CD4-positive, alpha-beta T cell treated with Interferon alpha-2 for 1 hour (primary cell): Measurements from ENCODE around the gene SCN5A.

ENCODE experiments used
- DNase-seq, 2 donors: peaks; one replicate each; pipeline ENCODE4 v3.0.0-alpha.2; 2020 to 2022

SCN5A gene

GRCh38 chr3:38555149-38555840 lies 94.2 kb downstream of the SCN5A start:
- no peak for DNase-seq

DNA sequence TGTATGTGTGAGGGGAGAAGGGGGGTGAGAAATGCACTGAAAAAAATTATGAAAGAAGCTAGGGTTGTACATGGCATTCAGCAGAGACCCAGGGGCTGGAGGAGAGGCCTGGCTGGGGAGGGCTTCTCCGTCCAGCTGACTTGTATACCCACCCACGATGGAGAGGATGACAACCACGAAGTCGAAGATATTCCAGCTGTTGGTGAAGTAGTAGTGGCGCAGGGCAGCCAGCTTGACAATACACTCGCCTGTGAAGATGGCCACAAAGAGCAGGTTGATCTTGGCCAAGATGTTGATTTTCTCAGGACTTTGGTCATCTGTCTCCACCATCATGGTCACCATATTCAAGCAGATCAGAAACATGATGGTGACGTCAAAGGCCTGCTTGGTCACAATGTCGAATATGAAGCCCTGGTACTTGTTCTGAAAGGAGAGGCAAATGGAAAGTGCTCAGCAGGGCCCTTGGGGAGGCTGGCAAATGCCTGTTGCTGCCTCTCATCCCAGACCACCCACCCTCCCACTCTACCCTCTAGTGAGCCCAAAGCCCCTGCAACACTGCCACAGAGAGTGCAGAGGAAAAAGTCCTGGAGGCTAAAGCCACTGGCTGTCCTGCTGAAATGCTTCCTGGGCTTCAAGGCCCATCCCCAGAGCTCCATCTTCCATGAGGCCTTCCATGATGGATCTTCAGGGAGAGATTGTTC lies 95.2 kb downstream of the SCN5A start:
- DNase-seq = no peak

- DNase-seq = no peak
Measured at GRCh38 chr3:38553071-38553470, 96.4 kb downstream of the SCN5A start.

DNA sequence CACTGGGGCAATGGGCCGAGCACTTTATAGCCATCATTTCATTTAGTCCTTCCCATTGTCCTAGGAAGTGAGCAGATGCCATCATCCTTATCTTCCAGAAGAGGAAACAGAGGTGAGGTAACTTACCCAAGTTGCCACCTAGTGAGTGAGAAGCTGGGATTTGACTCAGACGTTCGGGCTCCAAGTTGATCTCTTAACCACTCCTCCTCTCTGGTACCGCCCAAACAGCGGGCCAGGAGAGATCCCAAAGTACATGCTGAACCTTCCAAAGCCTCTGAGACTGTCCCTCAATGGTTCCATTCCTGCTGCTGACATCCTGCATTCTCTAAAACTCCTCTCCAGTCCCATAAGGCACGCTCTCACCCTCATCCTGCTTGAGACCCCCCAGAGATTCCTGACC lies 97.1 kb downstream of the SCN5A start:
- no peak for DNase-seq

DNA sequence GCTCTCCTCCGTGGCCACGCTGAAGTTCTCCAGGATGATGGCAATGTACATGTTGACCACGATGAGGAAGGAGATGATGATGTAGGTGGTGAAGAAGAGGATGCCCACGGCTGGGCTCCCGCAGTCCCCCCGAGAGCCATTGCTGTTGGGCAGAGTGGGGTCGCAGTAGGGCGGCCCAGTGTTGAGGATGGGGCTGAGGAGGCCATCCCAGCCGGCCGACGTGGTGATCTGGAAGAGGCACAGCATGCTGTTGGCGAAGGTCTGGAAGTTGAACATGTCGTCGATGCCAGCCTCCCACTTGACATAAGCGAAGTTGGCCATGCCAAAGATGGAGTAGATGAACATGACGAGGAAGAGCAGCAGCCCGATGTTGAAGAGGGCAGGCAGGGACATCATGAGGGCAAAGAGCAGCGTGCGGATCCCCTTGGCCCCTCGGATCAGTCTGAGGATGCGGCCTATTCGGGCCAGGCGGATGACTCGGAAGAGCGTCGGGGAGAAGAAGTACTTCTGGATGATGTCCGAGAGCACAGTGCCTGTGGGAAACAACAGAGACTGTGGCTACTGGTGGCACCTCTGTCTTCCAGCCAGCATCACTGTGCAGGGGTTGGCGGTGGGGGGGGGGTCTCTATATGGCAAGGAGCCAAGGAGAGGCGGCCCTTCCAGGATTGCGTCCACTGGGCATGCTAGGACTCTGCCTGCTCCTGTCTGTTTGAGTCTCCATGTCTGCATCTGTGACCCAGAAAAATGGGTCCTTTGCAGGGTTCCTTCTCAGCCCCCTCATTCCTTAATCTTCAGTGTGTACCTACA lies 98.3 kb downstream of the SCN5A start:
- DNase-seq = no peak

- no peak for DNase-seq
Measured at GRCh38 chr3:38549957-38550840, 99.3 kb downstream of the SCN5A start.

- DNase-seq = no peak
Measured at GRCh38 chr3:38549486-38549885, 100.0 kb downstream of the SCN5A start.

DNA sequence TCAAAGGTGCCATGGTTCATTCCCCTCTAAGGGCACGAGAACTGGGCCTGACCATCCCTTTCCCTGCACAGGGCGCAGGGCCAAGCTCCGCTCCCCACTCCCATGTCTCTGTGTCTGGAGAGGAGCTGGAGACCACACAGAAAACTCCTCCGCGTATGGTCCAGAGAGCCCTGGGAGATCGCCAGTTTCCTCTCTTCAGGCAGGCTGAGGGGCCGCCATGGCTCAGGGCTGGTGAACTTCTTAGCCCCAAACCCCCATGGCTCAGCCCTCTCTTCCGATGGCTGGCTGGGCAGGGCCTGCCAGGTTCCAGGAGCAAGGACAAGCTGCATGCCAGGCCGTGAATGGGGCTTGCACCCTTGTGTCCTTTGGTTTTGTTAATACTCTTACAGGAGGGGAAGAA lies 100.4 kb downstream of the SCN5A start:
- DNase-seq = no peak

DNA sequence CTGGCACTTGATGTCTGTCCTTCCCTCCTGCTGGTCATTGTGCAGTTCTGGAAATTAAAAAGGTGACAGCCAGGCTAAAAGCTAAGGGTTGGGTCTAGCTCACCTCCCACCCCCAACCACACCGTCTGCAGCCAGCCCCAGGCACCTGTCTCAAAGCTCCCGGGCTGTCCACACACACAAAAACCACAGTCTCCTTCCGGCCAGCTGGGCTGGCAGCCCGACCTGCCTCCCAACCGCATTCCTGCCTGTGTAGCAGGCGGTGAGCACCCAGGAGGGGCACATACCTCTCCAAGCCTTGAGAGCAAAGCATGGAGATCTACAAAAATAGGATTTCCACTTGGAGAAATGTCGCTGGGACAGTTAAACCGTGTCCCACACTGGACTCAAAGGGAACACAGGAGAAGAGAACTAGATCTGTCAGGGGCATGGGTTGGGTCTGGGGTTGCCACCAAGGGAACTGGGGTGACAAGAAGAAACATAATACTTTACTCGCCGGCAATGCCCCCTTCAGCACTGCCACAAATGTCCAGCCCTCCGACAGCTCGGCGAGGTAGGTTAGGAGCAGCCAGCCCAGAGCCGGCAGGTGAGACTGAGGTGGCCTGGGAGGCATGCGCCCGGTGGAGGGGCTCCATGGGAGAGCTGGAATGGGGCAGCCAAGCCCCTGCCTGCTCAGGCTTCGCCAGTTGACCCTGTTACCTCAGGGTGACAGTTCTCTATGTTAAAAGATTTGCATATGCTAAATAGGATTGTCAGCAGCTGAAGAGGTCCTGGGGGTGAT lies 101.1 kb downstream of the SCN5A start:
- DNase-seq = no peak

GRCh38 chr3:38545983-38546382 lies 103.5 kb downstream of the SCN5A start:
- DNase-seq = no peak

DNA sequence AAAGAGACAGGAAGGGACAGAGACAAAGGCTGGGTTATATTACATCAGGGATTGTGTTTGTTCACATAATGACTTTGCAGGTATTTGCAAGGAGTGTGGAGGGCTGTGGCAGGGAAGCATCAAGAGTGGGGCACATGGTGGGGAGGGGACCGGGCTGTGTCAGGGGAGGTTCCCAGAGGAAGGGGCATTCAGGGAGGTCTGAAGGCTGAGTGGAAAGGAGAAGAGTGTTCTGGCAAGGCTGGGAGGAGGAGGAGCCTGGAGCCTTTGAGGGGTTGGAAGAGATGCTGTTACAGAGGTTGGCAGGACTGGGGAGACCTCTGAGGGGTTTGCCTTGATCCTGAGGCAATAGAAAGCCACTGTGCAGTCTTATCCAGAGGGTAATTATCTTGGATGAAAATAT lies 103.9 kb downstream of the SCN5A start:
- no peak for DNase-seq

DNA sequence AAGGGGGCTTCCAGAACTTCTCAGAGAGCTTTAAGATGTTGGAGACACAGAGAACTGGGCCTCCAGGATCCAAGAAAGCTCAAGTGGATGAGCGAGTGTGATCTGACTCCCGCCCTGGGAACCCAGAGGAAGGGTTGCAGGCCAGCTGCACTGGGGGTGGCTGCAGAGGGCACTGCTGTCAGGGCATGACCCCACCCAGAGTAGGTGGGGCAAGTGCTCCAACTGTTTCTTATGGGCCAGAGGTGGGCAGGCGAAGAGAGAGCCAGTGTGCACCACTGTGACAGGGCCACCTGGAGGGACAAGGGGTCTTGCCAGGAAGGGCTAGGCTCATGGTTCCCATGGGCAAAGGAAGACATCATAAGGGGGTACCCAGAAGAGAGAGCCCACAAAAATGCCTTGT lies 104.6 kb downstream of the SCN5A start:
- no peak for DNase-seq

- DNase-seq = no peak
Measured at GRCh38 chr3:38543586-38543985, 105.9 kb downstream of the SCN5A start.

DNA sequence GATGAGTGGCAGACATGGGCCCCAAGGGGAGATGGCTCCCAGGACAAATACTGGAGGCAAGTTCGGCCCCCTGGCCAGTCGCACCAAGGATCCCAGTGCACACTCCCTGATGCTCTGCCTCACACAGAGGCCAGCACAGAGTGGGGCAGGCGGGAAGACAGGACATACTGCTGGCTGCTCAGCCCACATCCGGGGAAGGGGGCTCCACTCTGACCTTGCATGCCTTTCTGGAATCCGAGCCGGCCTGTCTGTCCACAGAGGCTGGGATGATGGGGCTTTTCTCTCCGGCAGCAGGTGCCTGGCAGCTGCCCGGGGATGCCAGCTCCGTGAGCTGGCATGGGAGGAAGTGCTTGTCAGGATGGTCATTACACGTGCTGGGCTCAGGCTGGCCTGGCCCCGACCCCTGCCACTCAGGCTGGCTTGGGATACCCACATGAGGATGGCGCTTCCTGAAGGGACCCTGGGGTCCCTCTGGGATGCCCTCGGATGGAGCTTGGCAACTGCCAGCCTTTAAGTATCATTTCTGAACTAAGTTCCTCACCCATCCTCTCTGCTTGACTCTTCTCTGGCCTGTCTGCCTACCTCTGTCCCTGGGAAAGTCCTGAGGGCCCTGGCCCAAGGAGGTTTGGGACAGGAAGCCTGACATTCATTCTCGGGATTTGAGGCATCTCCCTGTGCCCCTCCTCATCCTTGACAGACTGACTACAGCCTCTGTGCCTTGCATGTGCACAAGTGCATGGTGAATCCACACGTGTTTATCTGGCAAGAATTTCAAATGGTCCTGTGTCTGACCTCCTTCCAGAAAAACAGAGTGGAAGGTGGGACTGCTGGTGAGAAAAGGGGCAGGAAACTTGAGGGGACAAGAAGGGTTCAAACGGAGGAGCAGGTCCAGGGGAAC lies 106.8 kb downstream of the SCN5A start:
- DNase-seq = no peak

GRCh38 chr3:38541806-38542205 lies 107.7 kb downstream of the SCN5A start:
- no peak for DNase-seq

- DNase-seq = no peak
Measured at GRCh38 chr3:38538773-38539353, 110.6 kb downstream of the SCN5A start.

DNA sequence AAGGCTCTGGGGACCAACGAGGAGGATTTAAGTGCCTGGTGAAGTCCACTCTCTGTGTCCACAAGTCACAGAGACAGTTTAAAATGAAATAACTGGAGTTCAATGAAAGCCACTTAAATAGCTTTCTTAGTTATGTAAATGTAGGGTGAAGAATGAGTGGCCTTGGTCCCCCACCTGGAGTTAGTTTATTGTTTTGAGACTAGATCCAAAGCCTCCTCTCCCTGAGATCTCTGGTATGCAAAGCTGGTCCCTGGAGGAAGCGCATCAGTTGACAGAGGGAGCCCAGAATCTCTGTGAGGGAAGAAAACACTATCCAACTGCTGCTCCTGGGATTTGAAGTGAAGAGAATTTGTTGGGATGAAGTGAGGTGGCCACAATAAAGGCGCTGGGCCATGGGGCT lies 112.8 kb downstream of the SCN5A start:
- no peak for DNase-seq

DNA sequence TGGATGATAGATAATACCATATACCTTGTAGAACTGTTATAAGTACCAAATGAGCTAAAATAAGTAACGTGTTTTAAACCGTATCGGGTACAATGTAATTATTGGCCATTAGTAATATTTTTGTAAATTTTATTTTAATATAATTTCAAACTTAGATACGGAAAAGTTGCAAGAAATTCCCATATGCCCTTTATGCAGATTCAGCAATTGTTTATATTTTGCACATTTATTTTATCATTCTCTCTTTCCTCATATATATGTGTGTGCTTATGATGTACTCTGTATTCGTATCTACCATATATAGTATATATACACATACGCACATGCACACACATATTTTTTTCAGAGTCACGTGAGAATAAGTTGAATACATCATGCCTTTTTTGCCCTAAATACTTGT lies 114.9 kb downstream of the SCN5A start:
- DNase-seq = no peak

- no peak for DNase-seq
Measured at GRCh38 chr3:38534180-38534579, 115.3 kb downstream of the SCN5A start.

- DNase-seq = no peak
Measured at GRCh38 chr3:38533285-38533976, 116.1 kb downstream of the SCN5A start.
